ENCODE data around the gene BARD1. TPM values are rescaled to one million over a fixed set of nuclear protein-coding genes. Genes with fewer than 3 reads are reported as not detected.
"Not testable (repeated sequence)": the region's sequence is repeated elsewhere in the genome, so short reads cannot be mapped to it uniquely, and the experiment has no call there.

BARD1 gene
- total RNA-seq, 1 experiment from 2014 or later = 26.1 TPM

GRCh38 chr2:214724741-214725140, 84.7 kb downstream of the BARD1 start:
- no TSS peak for BruUV-seq (replicated peaks)
- no peak for DNase-seq
- POLR2A ChIA-PET = no interaction called here
- no peaks in the 10 kb centered on the region for H3K36me3 ChIP-seq (ENCODE audit: control insufficient read depth, insufficient read depth, low read length)
- H3K36me3 Mint-ChIP-seq (ENCODE audit: insufficient read depth, unreplicated experiment) = peaks cover 35% of the 10 kb centered on the region
- no peak overlapping the region for H3K4me3 ChIP-seq (ENCODE audit: low read depth, low read length)
- no peaks in the 10 kb centered on the region for H3K4me1 Mint-ChIP-seq (ENCODE audit: low read depth, unreplicated experiment)
- no peak for TF ChIP-seq CTCF (IDR thresholded peaks at IDR 0.05; ENCODE audit: insufficient read depth in 1 of 2, low read depth in 1 of 2, low read length in 1 of 2, severe bottlenecking in 1 of 2, unreplicated experiment in 1 of 2)
- H3K4me1 ChIP-seq = no peaks in the 10 kb centered on the region
- no peak overlapping the region for H3K27ac Mint-ChIP-seq (ENCODE audit: unreplicated experiment)
- CTCF ChIA-PET = no interaction called here
- H3K27me3 ChIP-seq (replicated peaks; ENCODE audit: control insufficient read depth, insufficient read depth, low read length) = no peaks in the 10 kb centered on the region
- peaks cover 10% of the 10 kb centered on the region for H3K9me3 Mint-ChIP-seq (ENCODE audit: unreplicated experiment)
- intact Hi-C loops (cut with micrococcal nuclease; ENCODE audit: unreplicated experiment) = no loop called here
- H3K4me3 Mint-ChIP-seq (ENCODE audit: unreplicated experiment) = no peak overlapping the region
- no peaks in the 10 kb centered on the region for H3K9me3 ChIP-seq
- H3K27me3 Mint-ChIP-seq (ENCODE audit: insufficient read depth, unreplicated experiment) = no peaks in the 10 kb centered on the region

GRCh38 chr2:214717837-214718236, 91.6 kb downstream of the BARD1 start:
- H3K27me3 ChIP-seq (replicated peaks; ENCODE audit: control insufficient read depth, insufficient read depth, low read length); DNase-seq; H3K4me1 ChIP-seq; H3K4me1 Mint-ChIP-seq (ENCODE audit: low read depth, unreplicated experiment); intact Hi-C loops (cut with micrococcal nuclease; ENCODE audit: unreplicated experiment); H3K4me3 Mint-ChIP-seq (ENCODE audit: unreplicated experiment); H3K27me3 Mint-ChIP-seq (ENCODE audit: insufficient read depth, unreplicated experiment); H3K4me3 ChIP-seq (ENCODE audit: low read depth, low read length); BruUV-seq (replicated peaks); CTCF ChIA-PET; POLR2A ChIA-PET; H3K27ac Mint-ChIP-seq (ENCODE audit: unreplicated experiment); H3K36me3 ChIP-seq (ENCODE audit: control insufficient read depth, insufficient read depth, low read length); H3K9me3 ChIP-seq: not testable (repeated sequence)
- peaks cover 10% of the 10 kb centered on the region for H3K36me3 Mint-ChIP-seq (ENCODE audit: insufficient read depth, unreplicated experiment)
- peaks cover 20% of the 10 kb centered on the region for H3K9me3 Mint-ChIP-seq (ENCODE audit: unreplicated experiment)

GRCh38 chr2:214716811-214717560, 92.5 kb downstream of the BARD1 start:
- Mint-ChIP-seq H3K36me3 (ENCODE audit: insufficient read depth, unreplicated experiment) (peaks cover 10% of the 10 kb centered on the region), H3K4me3 (ENCODE audit: unreplicated experiment) (no peak overlapping the region), H3K4me1 (ENCODE audit: low read depth, unreplicated experiment) (no peaks in the 10 kb centered on the region), H3K9me3 (ENCODE audit: unreplicated experiment) (peaks cover 20% of the 10 kb centered on the region), H3K27me3 (ENCODE audit: insufficient read depth, unreplicated experiment) (no peaks in the 10 kb centered on the region), H3K27ac (ENCODE audit: unreplicated experiment) (no peak overlapping the region)
- DNase-seq = no peak
- H3K9me3 ChIP-seq = no peaks in the 10 kb centered on the region
- H3K4me1 ChIP-seq = no peaks in the 10 kb centered on the region
- ChIA-PET CTCF (no interaction called here), POLR2A (no interaction called here)
- TF ChIP-seq CTCF (IDR thresholded peaks at IDR 0.05; ENCODE audit: insufficient read depth in 1 of 2, low read depth in 1 of 2, low read length in 1 of 2, severe bottlenecking in 1 of 2, unreplicated experiment in 1 of 2) = no peak
- H3K36me3 ChIP-seq (ENCODE audit: control insufficient read depth, insufficient read depth, low read length) = no peaks in the 10 kb centered on the region; the same call in 1 of the 2 replicates
- no peaks in the 10 kb centered on the region for H3K27me3 ChIP-seq (replicated peaks; ENCODE audit: control insufficient read depth, insufficient read depth, low read length)
- no TSS peak for BruUV-seq (replicated peaks)
- intact Hi-C loops (cut with micrococcal nuclease; ENCODE audit: unreplicated experiment) = no loop called here
- H3K4me3 ChIP-seq (ENCODE audit: low read depth, low read length) = no peak overlapping the region
